HG03135 (cell line): Measurements from ENCODE around the gene DDX39A.
"Not testable (repeated sequence)": the region's sequence is repeated elsewhere in the genome, so short reads cannot be mapped to it uniquely, and the experiment has no call there.

Experiments
- ATAC-seq: cut with Tn5 transposase; IDR thresholded peaks from one replicate; pipeline ENCODE4 v1.9.1; 2021; ENCODE audit warnings: mild to moderate bottlenecking, moderate library complexity; ENCODE audit not compliant: unreplicated experiment

DDX39A gene

GRCh38 chr19:14409146-14410023 is 9.8 kb downstream of the DDX39A start:
- ATAC-seq, result no peak

GRCh38 chr19:14408491-14409145 is 10.5 kb downstream of the DDX39A start:
- no peak for ATAC-seq

- ATAC-seq, result no peak
These were observed 11.3 kb downstream of the DDX39A start for GRCh38 chr19:14407605-14408484.

GRCh38 chr19:14406645-14407401 is 12.3 kb downstream of the DDX39A start:
- ATAC-seq, result no peak

GRCh38 chr19:14405758-14406644 is 13.1 kb downstream of the DDX39A start:
- ATAC-seq, result peak; percentile 70

- ATAC-seq, result no peak
These were observed 13.8 kb downstream of the DDX39A start for GRCh38 chr19:14405380-14405757.

- ATAC-seq, result no peak
These were observed 14.8 kb downstream of the DDX39A start for GRCh38 chr19:14404312-14404711.

- ATAC-seq, result not testable (repeated sequence)
These were observed 15.8 kb downstream of the DDX39A start for GRCh38 chr19:14403145-14403930.

- no peak for ATAC-seq
These were observed 16.6 kb downstream of the DDX39A start for GRCh38 chr19:14402332-14403144.

- no peak for ATAC-seq
These were observed 17.5 kb downstream of the DDX39A start for GRCh38 chr19:14401468-14402195.

GRCh38 chr19:14400951-14401431 is 18.1 kb downstream of the DDX39A start:
- no peak for ATAC-seq

GRCh38 chr19:14397168-14397567 is 22.0 kb downstream of the DDX39A start:
- not testable (repeated sequence) for ATAC-seq

- not testable (repeated sequence) for ATAC-seq
These were observed 22.4 kb downstream of the DDX39A start for GRCh38 chr19:14396730-14397129.

- no peak for ATAC-seq
These were observed 23.3 kb downstream of the DDX39A start for GRCh38 chr19:14395710-14396336.

- ATAC-seq, result no peak
These were observed 23.9 kb downstream of the DDX39A start for GRCh38 chr19:14395262-14395661.

- no peak for ATAC-seq
These were observed 25.0 kb downstream of the DDX39A start for GRCh38 chr19:14394167-14394566.

- ATAC-seq, result no peak
These were observed 25.8 kb downstream of the DDX39A start for GRCh38 chr19:14393329-14393728.
